ENCODE data around the gene TRIM10. TPM values are rescaled to one million over a fixed set of nuclear protein-coding genes. Genes with fewer than 3 reads are reported as not detected.

TRIM10 gene
- total RNA-seq, 2 donors from 2014 or later, result not detected

GRCh38 chr6:30184417-30185031 lies 23.5 kb upstream of the TRIM10 start:
- Histone ChIP-seq H3K4me3 (no peak overlapping the region), H3K4me1 (ENCODE audit: control insufficient read depth in 1 of 2, low read depth in 2 of 2) (no peaks in the 10 kb centered on the region), H3K27me3 (replicated peaks; ENCODE audit: insufficient read depth) (no peaks in the 10 kb centered on the region), H3K9me3 (peaks cover 7% of the 10 kb centered on the region), H3K36me3 (peaks cover 28% of the 10 kb centered on the region), H3K27ac (no peak overlapping the region)
- no peak for DNase-seq (ENCODE audit: low spot score)
- no peak for ATAC-seq (ENCODE audit: insufficient number of reproducible peaks, low FRiP score, low read depth)
- no peak for TF ChIP-seq CTCF (IDR thresholded peaks at IDR 0.05)

- no peak overlapping the region for H3K27ac ChIP-seq
- DNase-seq (ENCODE audit: low spot score), result no peak
- no peaks in the 10 kb centered on the region for H3K27me3 ChIP-seq (replicated peaks; ENCODE audit: insufficient read depth)
- no peak overlapping the region for H3K4me3 ChIP-seq
- no peak for ATAC-seq (ENCODE audit: insufficient number of reproducible peaks, low FRiP score, low read depth)
- TF ChIP-seq CTCF (IDR thresholded peaks at IDR 0.05), result no peak
- peaks cover 8% of the 10 kb centered on the region for H3K9me3 ChIP-seq
- H3K36me3 ChIP-seq, result peaks cover 2% of the 10 kb centered on the region
- H3K4me1 ChIP-seq (ENCODE audit: control insufficient read depth in 1 of 2, low read depth in 2 of 2), result no peaks in the 10 kb centered on the region
These were observed 19.1 kb upstream of the TRIM10 start for GRCh38 chr6:30180145-30180544.

- H3K27ac ChIP-seq, result no peak overlapping the region
- no peaks in the 10 kb centered on the region for H3K4me1 ChIP-seq (ENCODE audit: control insufficient read depth in 1 of 2, low read depth in 2 of 2)
- H3K9me3 ChIP-seq, result peaks cover 8% of the 10 kb centered on the region
- no peak for ATAC-seq (ENCODE audit: insufficient number of reproducible peaks, low FRiP score, low read depth)
- H3K27me3 ChIP-seq (replicated peaks; ENCODE audit: insufficient read depth), result no peaks in the 10 kb centered on the region
- no peak for DNase-seq (ENCODE audit: low spot score)
- no peak for TF ChIP-seq CTCF (IDR thresholded peaks at IDR 0.05)
- H3K4me3 ChIP-seq, result no peak overlapping the region
- H3K36me3 ChIP-seq, result no peaks in the 10 kb centered on the region
These were observed 17.8 kb upstream of the TRIM10 start for GRCh38 chr6:30178837-30179236.

GRCh38 chr6:30175765-30176164 lies 14.8 kb upstream of the TRIM10 start:
- ATAC-seq (ENCODE audit: insufficient number of reproducible peaks, low FRiP score, low read depth) (no peak), DNase-seq (ENCODE audit: low spot score) (no peak)
- Histone ChIP-seq H3K4me1 (ENCODE audit: control insufficient read depth in 1 of 2, low read depth in 2 of 2) (no peaks in the 10 kb centered on the region), H3K27ac (no peak overlapping the region), H3K36me3 (no peaks in the 10 kb centered on the region), H3K27me3 (replicated peaks; ENCODE audit: insufficient read depth) (no peaks in the 10 kb centered on the region), H3K4me3 (no peak overlapping the region), H3K9me3 (peaks cover 8% of the 10 kb centered on the region)
- no peak for TF ChIP-seq CTCF (IDR thresholded peaks at IDR 0.05)

GRCh38 chr6:30172681-30173080 lies 11.7 kb upstream of the TRIM10 start:
- TF ChIP-seq CTCF (IDR thresholded peaks at IDR 0.05), result no peak

More at GRCh38 chr6:30172681-30173080, 11.7 kb upstream of the TRIM10 start:
- H3K9me3 ChIP-seq, result no peaks in the 10 kb centered on the region
- DNase-seq (ENCODE audit: low spot score) (no peak), ATAC-seq (ENCODE audit: insufficient number of reproducible peaks, low FRiP score, low read depth) (no peak)
- no peak overlapping the region for H3K27ac ChIP-seq
- no peaks in the 10 kb centered on the region for H3K27me3 ChIP-seq (replicated peaks; ENCODE audit: insufficient read depth)
- no peak overlapping the region for H3K4me3 ChIP-seq
- H3K36me3 ChIP-seq, result no peaks in the 10 kb centered on the region
- no peaks in the 10 kb centered on the region for H3K4me1 ChIP-seq (ENCODE audit: control insufficient read depth in 1 of 2, low read depth in 2 of 2)
